GM10248 (cell line): ENCODE measurements around the gene RNF224.

ENCODE experiments used
- CTCF ChIA-PET: fragments of 300-600 bp; sonication (Branson Sonifier 250); formaldehyde crosslinking; extraction: SDS; loops from one replicate; lab custom pipeline; 2021; ENCODE audit warnings: antibody characterized with exemption; lab: Yijun Ruan, JAX
- POLR2A ChIA-PET: fragments of 350-650 bp; sonication (Branson Sonifier 250); formaldehyde crosslinking; extraction: SDS; loops from one replicate; lab custom pipeline; 2020; ENCODE audit warnings: antibody characterized with exemption; lab: Yijun Ruan, JAX
- DNase-seq: peaks from one replicate; pipeline ENCODE4 v3.0.0; 2012; ENCODE audit errors: extremely low spot score
- CTCF ChIP-seq: IDR thresholded peaks from 2 replicates; pipeline ENCODE4 v1.5.1; 2012; ENCODE audit warnings: mild to moderate bottlenecking, low read depth; ENCODE audit errors: extremely low read depth, missing control alignments, control extremely low read depth

RNF224 gene

GRCh38 chr9:137264067-137264466, 36.8 kb downstream of the RNF224 start:
- ChIA-PET POLR2A (interaction anchor here (2.1 kb wide), 1 partner anchor 24 kb away, joined by 5 read pairs; no protein-coding TSS in a partner anchor), CTCF (interaction anchor here (1.3 to 1.6 kb wide), 2 partner anchors 28 to 159 kb away, joined by 3 to 5 read pairs; partner anchors contain the start of genes EXD3 and NOXA1)
- TF ChIP-seq CTCF = no peak
- no peak for DNase-seq

DNA sequence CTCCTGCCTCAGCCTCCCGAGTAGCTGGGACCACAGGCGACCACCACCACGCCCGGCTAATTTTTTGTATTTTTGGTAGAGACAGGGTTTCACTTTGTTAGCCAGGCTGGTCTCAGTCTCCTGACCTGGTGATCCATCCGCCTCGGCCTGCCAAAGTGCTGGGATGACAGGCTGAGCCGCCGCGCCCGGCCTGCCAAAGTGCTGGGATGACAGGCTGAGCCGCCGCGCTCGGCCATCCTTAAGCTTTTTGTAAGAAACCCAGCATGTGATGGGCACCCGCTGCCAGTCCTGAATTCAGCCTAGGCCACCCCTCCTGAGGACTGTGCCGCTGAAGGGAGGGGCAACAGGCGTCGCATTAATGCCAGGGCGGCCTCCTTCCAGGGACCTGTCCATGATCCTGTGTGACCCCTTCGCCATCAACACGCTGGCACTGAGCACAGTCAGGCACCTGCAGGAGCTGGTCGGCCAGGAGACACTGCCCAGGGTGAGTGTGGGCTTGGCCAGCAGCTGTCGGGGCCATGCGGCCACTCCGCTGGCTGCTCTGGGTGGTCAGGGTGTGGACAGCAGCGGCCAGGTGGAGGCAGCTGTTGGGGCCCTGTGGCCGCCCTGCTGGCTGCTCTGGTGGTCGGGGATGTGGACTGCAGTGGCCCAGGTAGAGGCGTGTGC, 38.3 kb downstream of the RNF224 start:
- no peak for DNase-seq
- POLR2A ChIA-PET = interaction anchor here (0.7 to 2.1 kb wide), 2 partner anchors 23 to 25 kb away, joined by 3 to 5 read pairs; no protein-coding TSS in a partner anchor
- TF ChIP-seq CTCF = no peak
- CTCF ChIA-PET = interaction anchor here (0.7 to 1.8 kb wide), 3 partner anchors 21 to 77 kb away, joined by 3 to 5 read pairs (median 4); partner anchors contain the start of genes ANAPC2 and SSNA1

GRCh38 chr9:137266162-137266527, 38.8 kb downstream of the RNF224 start:
- no peak for TF ChIP-seq CTCF
- POLR2A ChIA-PET = interaction anchor here (2.1 kb wide), 1 partner anchor 26 kb away, joined by 5 read pairs; no protein-coding TSS in a partner anchor
- no peak for DNase-seq
- CTCF ChIA-PET = interaction anchor here (1.8 kb wide), 1 partner anchor 21 kb away, joined by 4 read pairs; no protein-coding TSS in a partner anchor

- no peak for TF ChIP-seq CTCF
- ChIA-PET POLR2A (interaction anchor here (1.2 kb wide), 1 partner anchor 24 kb away, joined by 6 read pairs; no protein-coding TSS in a partner anchor), CTCF (interaction anchor here (0.9 to 1.8 kb wide), 5 partner anchors 10 to 238 kb away, joined by 3 to 4 read pairs (median 4); partner anchors contain the start of gene TOR4A)
- DNase-seq = no peak
Measured at GRCh38 chr9:137266585-137267453, 39.5 kb downstream of the RNF224 start.

- DNase-seq = no peak
- no peak for TF ChIP-seq CTCF
- ChIA-PET CTCF (interaction anchor here (0.9 to 1.3 kb wide), 4 partner anchors 9 to 239 kb away, joined by 3 to 4 read pairs (median 4); partner anchors contain the start of gene TOR4A), POLR2A (interaction anchor here (1.0 to 1.2 kb wide), 2 partner anchors 25 to 27 kb away, joined by 3 to 6 read pairs; partner anchors contain the start of gene TUBB4B)
Measured at GRCh38 chr9:137267933-137268355, 40.6 kb downstream of the RNF224 start.
